OCI-M1 (cell line): ENCODE measurements around the gene MUCL3.
"Not testable (repeated sequence)": the region's sequence is repeated elsewhere in the genome, so short reads cannot be mapped to it uniquely, and the experiment has no call there.

Experiments used
- DNase-seq: peaks from one replicate; lab custom pipeline; 2025; lab: John Stamatoyannopoulos, UW

The MUCL3 gene

GRCh38 chr6:30940361-30940986 is at the start of gene MUCL3:
Gene MUCL3, plus strand, starts transcription at chr6:30940973. Its CDS starts 27 bp downstream, at chr6:30941000.
- no peak for DNase-seq

GRCh38 chr6:30891450-30891723 is 49.4 kb upstream of the MUCL3 start:
- no peak for DNase-seq

GRCh38 chr6:30891816-30892538 is 48.8 kb upstream of the MUCL3 start:
- no peak for DNase-seq

GRCh38 chr6:30893001-30893591 is 47.7 kb upstream of the MUCL3 start:
- DNase-seq: no peak

- no peak for DNase-seq
These were observed 47.1 kb upstream of the MUCL3 start for GRCh38 chr6:30893666-30894065.

- DNase-seq: no peak
These were observed 46.4 kb upstream of the MUCL3 start for GRCh38 chr6:30894381-30894780.

GRCh38 chr6:30894935-30895334 is 45.8 kb upstream of the MUCL3 start:
- DNase-seq: no peak

GRCh38 chr6:30895343-30895742 is 45.4 kb upstream of the MUCL3 start:
- DNase-seq: no peak

- DNase-seq: no peak
These were observed 44.2 kb upstream of the MUCL3 start for GRCh38 chr6:30896541-30896940.

- DNase-seq: no peak
These were observed 42.9 kb upstream of the MUCL3 start for GRCh38 chr6:30897882-30898281.

GRCh38 chr6:30898750-30899360 is 41.9 kb upstream of the MUCL3 start:
- DNase-seq: no peak

GRCh38 chr6:30900863-30901417 is 39.8 kb upstream of the MUCL3 start:
- DNase-seq: no peak

GRCh38 chr6:30901436-30901835 is 39.3 kb upstream of the MUCL3 start:
- DNase-seq: no peak

GRCh38 chr6:30902196-30902595 is 38.6 kb upstream of the MUCL3 start:
- DNase-seq: not testable (repeated sequence)

- DNase-seq: no peak
These were observed 38.1 kb upstream of the MUCL3 start for GRCh38 chr6:30902709-30903108.

GRCh38 chr6:30903236-30903635 is 37.5 kb upstream of the MUCL3 start:
- no peak for DNase-seq

- not testable (repeated sequence) for DNase-seq
These were observed 33.4 kb upstream of the MUCL3 start for GRCh38 chr6:30907290-30907757.

GRCh38 chr6:30907758-30908591 is 32.8 kb upstream of the MUCL3 start, which contains the start of gene GTF2H4:
Gene GTF2H4, plus strand, starts transcription at chr6:30908207.
- DNase-seq: peak; percentile 100

GRCh38 chr6:30908700-30909099 is 32.1 kb upstream of the MUCL3 start:
- DNase-seq: no peak

- DNase-seq: not testable (repeated sequence)
These were observed 30.3 kb upstream of the MUCL3 start for GRCh38 chr6:30910473-30910872.

GRCh38 chr6:30912746-30913520 is 27.8 kb upstream of the MUCL3 start:
- DNase-seq: no peak
